ENCODE measurements around the gene KIF15.

DNA sequence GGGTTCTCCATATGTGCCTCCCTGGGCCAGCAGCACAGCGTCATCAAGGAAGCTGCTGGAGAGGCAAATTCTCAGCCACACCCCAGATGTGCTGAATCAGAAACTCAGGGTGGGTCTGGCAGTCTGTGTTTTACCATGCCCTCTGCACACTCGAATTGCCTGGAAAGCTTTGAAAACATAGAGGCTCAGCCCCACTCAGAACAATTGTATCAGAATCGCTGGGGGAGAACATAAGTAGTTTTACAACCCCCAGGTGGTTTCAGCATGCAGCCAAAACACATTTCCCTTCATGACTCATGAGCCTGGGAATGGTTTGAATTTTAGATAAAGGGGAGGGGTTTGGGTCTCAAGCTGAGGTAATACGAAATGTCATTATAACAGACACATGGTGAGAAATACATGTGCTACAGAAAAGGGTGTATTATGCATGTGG, 122.4 kb downstream of the KIF15 start:
- TF ChIP-seq, protein P1, sequence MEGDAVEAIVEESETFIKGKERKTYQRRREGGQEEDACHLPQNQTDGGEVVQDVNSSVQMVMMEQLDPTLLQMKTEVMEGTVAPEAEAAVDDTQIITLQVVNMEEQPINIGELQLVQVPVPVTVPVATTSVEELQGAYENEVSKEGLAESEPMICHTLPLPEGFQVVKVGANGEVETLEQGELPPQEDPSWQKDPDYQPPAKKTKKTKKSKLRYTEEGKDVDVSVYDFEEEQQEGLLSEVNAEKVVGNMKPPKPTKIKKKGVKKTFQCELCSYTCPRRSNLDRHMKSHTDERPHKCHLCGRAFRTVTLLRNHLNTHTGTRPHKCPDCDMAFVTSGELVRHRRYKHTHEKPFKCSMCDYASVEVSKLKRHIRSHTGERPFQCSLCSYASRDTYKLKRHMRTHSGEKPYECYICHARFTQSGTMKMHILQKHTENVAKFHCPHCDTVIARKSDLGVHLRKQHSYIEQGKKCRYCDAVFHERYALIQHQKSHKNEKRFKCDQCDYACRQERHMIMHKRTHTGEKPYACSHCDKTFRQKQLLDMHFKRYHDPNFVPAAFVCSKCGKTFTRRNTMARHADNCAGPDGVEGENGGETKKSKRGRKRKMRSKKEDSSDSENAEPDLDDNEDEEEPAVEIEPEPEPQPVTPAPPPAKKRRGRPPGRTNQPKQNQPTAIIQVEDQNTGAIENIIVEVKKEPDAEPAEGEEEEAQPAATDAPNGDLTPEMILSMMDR (conservative IDR thresholded peaks at IDR 0.05; ENCODE audit: low read depth, low read length): no peak
- TF ChIP-seq EZH2 (IDR thresholded peaks at IDR 0.05; ENCODE audit: borderline replicate concordance, low read depth, low read length, poor library complexity, severe bottlenecking): no peak

Measured in A673 (cell line).